ENCODE data around the gene CPSF7. TPM values are rescaled to one million over a fixed set of nuclear protein-coding genes. Genes with fewer than 3 reads are reported as not detected.

CPSF7 gene
- total RNA-seq, 1 experiment from 2014 or later: 145 TPM

DNA sequence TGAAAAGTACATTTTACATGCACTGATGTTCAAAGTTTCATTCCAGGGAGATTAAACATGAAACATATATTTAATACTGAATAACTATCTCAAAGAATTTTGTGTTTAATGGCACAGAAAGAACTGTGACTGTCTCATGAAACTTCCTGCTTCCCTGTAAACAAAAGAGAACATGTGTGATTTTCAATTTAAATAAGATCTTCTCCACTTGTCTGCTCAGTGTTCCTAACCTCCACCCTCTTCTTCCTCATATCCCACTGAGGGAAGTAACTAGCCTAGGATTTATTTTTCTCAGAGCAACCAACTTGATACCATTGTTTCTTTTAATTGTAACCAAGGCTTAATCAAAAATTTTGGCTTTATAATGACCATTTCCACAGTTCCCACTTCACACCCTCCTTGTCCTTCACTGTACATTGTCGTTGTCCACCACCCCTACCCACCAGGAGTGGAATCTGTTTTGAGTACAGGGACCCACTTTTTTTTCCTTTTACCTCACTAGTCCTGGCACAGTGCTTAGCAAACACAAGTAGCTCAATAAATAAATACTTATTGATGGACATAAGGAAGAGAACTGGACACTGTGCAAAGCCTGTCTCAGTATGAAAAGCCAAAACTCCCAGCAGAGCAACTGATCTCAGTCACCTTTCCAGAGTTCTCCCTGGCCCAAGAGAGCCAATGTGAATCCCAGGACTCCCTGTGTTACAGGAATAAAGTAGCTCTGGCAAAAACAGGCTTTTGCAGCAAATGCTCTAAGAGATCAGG lies 4.2 kb downstream of the CPSF7 start:
- Histone ChIP-seq H2AFZ (ENCODE audit: low read length) (no peak overlapping the region), H3K79me1 (ENCODE audit: insufficient read depth, low read depth, low read length, poor library complexity, severe bottlenecking) (peaks cover 9% of the 10 kb centered on the region), H2AK5ac (ENCODE audit: insufficient read length, low read length) (no peak overlapping the region), H3K9me3 (ENCODE audit: control insufficient read depth, low read depth, low read length) (no peaks in the 10 kb centered on the region), H2BK5ac (ENCODE audit: insufficient read length, low read length) (no peak overlapping the region), H3K4me1 (ENCODE audit: insufficient read depth, low read length) (no peaks in the 10 kb centered on the region), H3K4me2 (ENCODE audit: insufficient read depth, insufficient read length, low read length) (no peak overlapping the region), H3K56ac (ENCODE audit: insufficient read length, low read depth, low read length) (no peak overlapping the region), H3K27me3 (ENCODE audit: insufficient read depth, low read length) (no peaks in the 10 kb centered on the region; the same call in 1 of the 2 replicates), H2BK15ac (ENCODE audit: low read depth, low read length) (no peak overlapping the region), H3K79me2 (ENCODE audit: insufficient read depth, low read length) (peaks cover 9% of the 10 kb centered on the region), H3K4ac (ENCODE audit: low read depth, low read length) (no peak overlapping the region), H3T11ph (ENCODE audit: low read length) (no peak overlapping the region), H3K23ac (ENCODE audit: insufficient read length, low read depth, low read length) (no peak overlapping the region), H2BK20ac (ENCODE audit: low read depth, low read length, poor library complexity, severe bottlenecking) (no peak overlapping the region), H4K5ac (ENCODE audit: insufficient read length, low read depth, low read length) (no peak overlapping the region), H2BK120ac (ENCODE audit: low read depth, low read length, poor library complexity, severe bottlenecking) (no peak overlapping the region), H4K8ac (replicated peaks; ENCODE audit: insufficient read length, low read depth, low read length) (no peak overlapping the region), H3K27ac (ENCODE audit: insufficient read length, low read depth, low read length) (no peak overlapping the region), H3K18ac (ENCODE audit: insufficient read length, low read depth, low read length) (no peak overlapping the region), H3K9ac (ENCODE audit: extremely low read depth, insufficient read length, low read length) (no peak overlapping the region), H4K91ac (ENCODE audit: insufficient read length, low read depth, low read length) (no peak overlapping the region), H3K14ac (ENCODE audit: insufficient read depth, low read length) (no peak overlapping the region), H2BK12ac (ENCODE audit: insufficient read length, low read depth, low read length) (no peak overlapping the region), H4K20me1 (ENCODE audit: control insufficient read depth, insufficient read depth, insufficient read length) (no peaks in the 10 kb centered on the region), H3K23me2 (ENCODE audit: insufficient read length, low read depth, low read length, poor library complexity, severe bottlenecking) (peaks cover 3% of the 10 kb centered on the region)
- WGBS (ENCODE audit: extremely low coverage, insufficient read length, low lambda C conversion rate): no CpG with 5 or more reads among the region's 1 CpG
- peak overlapping the region in 2 of 3 experiments; percentile 22 to 66; a peak in 3 of 7 replicates for H3K27ac Mint-ChIP-seq
- TF ChIP-seq, protein P1, sequence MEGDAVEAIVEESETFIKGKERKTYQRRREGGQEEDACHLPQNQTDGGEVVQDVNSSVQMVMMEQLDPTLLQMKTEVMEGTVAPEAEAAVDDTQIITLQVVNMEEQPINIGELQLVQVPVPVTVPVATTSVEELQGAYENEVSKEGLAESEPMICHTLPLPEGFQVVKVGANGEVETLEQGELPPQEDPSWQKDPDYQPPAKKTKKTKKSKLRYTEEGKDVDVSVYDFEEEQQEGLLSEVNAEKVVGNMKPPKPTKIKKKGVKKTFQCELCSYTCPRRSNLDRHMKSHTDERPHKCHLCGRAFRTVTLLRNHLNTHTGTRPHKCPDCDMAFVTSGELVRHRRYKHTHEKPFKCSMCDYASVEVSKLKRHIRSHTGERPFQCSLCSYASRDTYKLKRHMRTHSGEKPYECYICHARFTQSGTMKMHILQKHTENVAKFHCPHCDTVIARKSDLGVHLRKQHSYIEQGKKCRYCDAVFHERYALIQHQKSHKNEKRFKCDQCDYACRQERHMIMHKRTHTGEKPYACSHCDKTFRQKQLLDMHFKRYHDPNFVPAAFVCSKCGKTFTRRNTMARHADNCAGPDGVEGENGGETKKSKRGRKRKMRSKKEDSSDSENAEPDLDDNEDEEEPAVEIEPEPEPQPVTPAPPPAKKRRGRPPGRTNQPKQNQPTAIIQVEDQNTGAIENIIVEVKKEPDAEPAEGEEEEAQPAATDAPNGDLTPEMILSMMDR (conservative IDR thresholded peaks at IDR 0.05): no peak
- no peak overlapping the region for H3K4me3 Mint-ChIP-seq
- peaks cover 5% of the 10 kb centered on the region in 2 experiments; a peak in 3 of 4 replicates for H3K4me1 Mint-ChIP-seq
- DNase-seq: no peak
- H3K36me3 Mint-ChIP-seq (ENCODE audit: insufficient read depth in 1 of 3, low read depth in 3 of 3): peaks cover 52 to 78% (median 73%) of the 10 kb centered on the region in 3 experiments; a peak in 6 of 7 replicates
- H3K27me3 Mint-ChIP-seq (ENCODE audit: low read depth): no peaks in the 10 kb centered on the region
- no peaks in the 10 kb centered on the region; a peak in 1 of 5 replicates for H3K9me3 Mint-ChIP-seq
